Immature natural killer cell (primary cell): ENCODE measurements around the gene C16orf54. TPM values are rescaled to one million over a fixed set of nuclear protein-coding genes. Genes with fewer than 3 reads are reported as not detected.
A peak's percentile ranks its signal among the peaks of the same experiment; 100 is the strongest.
"Not testable (repeated sequence)": the region's sequence is repeated elsewhere in the genome, so short reads cannot be mapped to it uniquely, and the experiment has no call there.

Experiments
- DNase-seq, 3 donors: peaks; one replicate each; pipeline ENCODE4 v3.0.0; 2022; ENCODE audit warnings: mixed read lengths in 1 of 3
- H3K27ac Mint-ChIP-seq, 6 donors: one replicate each; pipeline ENCODE4 v1.8.0; 2020; ENCODE audit warnings: mixed read lengths in 6 of 6, mild to moderate bottlenecking in 5 of 6, inconsistent platforms in 4 of 6, moderate library complexity in 3 of 6
- H3K27me3 Mint-ChIP-seq, 3 donors: one replicate each; pipeline ENCODE4 v1.8.0; 2020 to 2021; ENCODE audit warnings: low read depth in 3 of 3, mild to moderate bottlenecking in 3 of 3, mixed read lengths in 3 of 3, moderate library complexity in 3 of 3, inconsistent platforms in 1 of 3
- H3K36me3 Mint-ChIP-seq, 3 donors: one replicate each; pipeline ENCODE4 v1.8.0; 2020; ENCODE audit warnings: mixed read lengths in 3 of 3, inconsistent platforms in 2 of 3, mild to moderate bottlenecking in 2 of 3
- H3K4me1 Mint-ChIP-seq, 2 donors: one replicate each; pipeline ENCODE4 v1.8.0; 2020; ENCODE audit warnings: inconsistent platforms in 2 of 2, mild to moderate bottlenecking in 2 of 2, mixed read lengths in 2 of 2, moderate library complexity in 1 of 2
- H3K4me3 Mint-ChIP-seq, 5 donors: one replicate each; pipeline ENCODE4 v1.8.0; 2020; ENCODE audit warnings: mild to moderate bottlenecking in 5 of 5, mixed read lengths in 5 of 5, inconsistent platforms in 3 of 5, moderate library complexity in 3 of 5
- H3K9me3 Mint-ChIP-seq, 6 donors: one replicate each; pipeline ENCODE4 v1.8.0; 2020; ENCODE audit warnings: mild to moderate bottlenecking in 6 of 6, mixed read lengths in 6 of 6, inconsistent platforms in 4 of 6, moderate library complexity in 3 of 6
- polyA plus RNA-seq, 3 donors: library from polyadenylated mRNA; unstranded; fragments of 300-500 nt; fragmentation: Illumina TruSeq; gene quantifications; one replicate each; pipeline ENCODE4 v1.2.3, GENCODE V29; 2021

Gene C16orf54
- 10 to 100 TPM in 2 of 3 donors, 1 to 10 TPM in 1; 9.6 to 39.8 (median 21.9) TPM for polyA plus RNA-seq

- peaks cover 55 to 67% of the 10 kb centered on the region in 2 donors for H3K4me1 Mint-ChIP-seq
- no peaks in the 10 kb centered on the region for H3K9me3 Mint-ChIP-seq
- peaks cover 8 to 42% (median 15%) of the 10 kb centered on the region in 3 donors for H3K36me3 Mint-ChIP-seq
- H3K27me3 Mint-ChIP-seq = peaks cover 22 to 32% (median 29%) of the 10 kb centered on the region in 3 donors
- peak within 1 kb of the TSS; percentile 95 to 100 (median 100) for H3K27ac Mint-ChIP-seq
- peak within 1 kb of the TSS; percentile 97 to 100 (median 98) for H3K4me3 Mint-ChIP-seq
- peak; percentile 98 to 99 (median 98) for DNase-seq
Observed at GRCh38 chr16:29745853-29746345, at the start of gene C16orf54. TSS of gene C16orf54 (minus strand) at chr16:29745990. CDS start at chr16:29744951, 1,039 bp downstream.

- Mint-ChIP-seq H3K9me3 (no peaks in the 10 kb centered on the region), H3K4me3 (no peak overlapping the region), H3K4me1 (peaks cover 35 to 40% of the 10 kb centered on the region in 2 donors), H3K27me3 (peaks cover 5 to 8% (median 6%) of the 10 kb centered on the region in 3 donors), H3K36me3 (peaks cover 8 to 18% (median 16%) of the 10 kb centered on the region in 3 donors), H3K27ac (no peak overlapping the region)
- no peak for DNase-seq
Observed at GRCh38 chr16:29794231-29794710, 48.5 kb upstream of the C16orf54 start.

GRCh38 chr16:29793153-29793552 lies 47.4 kb upstream of the C16orf54 start:
- peaks cover 35 to 40% of the 10 kb centered on the region in 2 donors for H3K4me1 Mint-ChIP-seq
- not testable (repeated sequence) for H3K9me3 Mint-ChIP-seq, H3K27ac Mint-ChIP-seq, DNase-seq
- H3K36me3 Mint-ChIP-seq = peaks cover 5 to 11% (median 9%) of the 10 kb centered on the region in 3 donors
- peak overlapping the region in 1 of 5 donors; percentile 57 for H3K4me3 Mint-ChIP-seq
- H3K27me3 Mint-ChIP-seq = peaks cover 5 to 11% (median 6%) of the 10 kb centered on the region in 3 donors

- peaks cover 5 to 11% (median 6%) of the 10 kb centered on the region in 3 donors for H3K27me3 Mint-ChIP-seq
- H3K36me3 Mint-ChIP-seq = peaks cover 0 to 3% (median 3%) of the 10 kb centered on the region in 3 donors
- peak overlapping the region; percentile 90 to 99 (median 98) for H3K27ac Mint-ChIP-seq
- DNase-seq = no peak
- H3K4me3 Mint-ChIP-seq = peak overlapping the region; percentile 93 to 99 (median 97)
- H3K4me1 Mint-ChIP-seq = peaks cover 35 to 40% of the 10 kb centered on the region in 2 donors
- H3K9me3 Mint-ChIP-seq = no peaks in the 10 kb centered on the region
Observed at GRCh38 chr16:29791845-29792807, 46.3 kb upstream of the C16orf54 start.

GRCh38 chr16:29790949-29791844 lies 45.4 kb upstream of the C16orf54 start:
- Mint-ChIP-seq H3K27me3 (peaks cover 5 to 13% (median 6%) of the 10 kb centered on the region in 3 donors), H3K4me3 (peak overlapping the region; percentile 93 to 99 (median 97)), H3K27ac (peak overlapping the region; percentile 90 to 99 (median 98)), H3K9me3 (no peaks in the 10 kb centered on the region), H3K36me3 (no peaks in the 10 kb centered on the region), H3K4me1 (peaks cover 35 to 40% of the 10 kb centered on the region in 2 donors)
- peak in 1 of 3 donors; percentile 29 for DNase-seq

GRCh38 chr16:29790183-29790948 lies 44.6 kb upstream of the C16orf54 start, which contains the start of gene KIF22:
TSS of gene KIF22 (plus strand) at chr16:29790751. CDS start at chr16:29790760, 9 bp downstream.
- peak; percentile 100 for DNase-seq
- peak within 1 kb of the TSS; percentile 93 to 99 (median 97) for H3K4me3 Mint-ChIP-seq
- no peaks in the 10 kb centered on the region for H3K36me3 Mint-ChIP-seq
- peaks cover 5 to 13% (median 6%) of the 10 kb centered on the region in 3 donors for H3K27me3 Mint-ChIP-seq
- no peaks in the 10 kb centered on the region for H3K9me3 Mint-ChIP-seq
- H3K27ac Mint-ChIP-seq = peak within 1 kb of the TSS; percentile 90 to 99 (median 98)
- H3K4me1 Mint-ChIP-seq = peaks cover 39 to 43% of the 10 kb centered on the region in 2 donors

GRCh38 chr16:29789775-29790182 lies 44.0 kb upstream of the C16orf54 start:
- no peak for DNase-seq
- H3K9me3 Mint-ChIP-seq = no peaks in the 10 kb centered on the region
- H3K27ac Mint-ChIP-seq = peak overlapping the region; percentile 90 to 99 (median 98)
- H3K4me3 Mint-ChIP-seq = peak overlapping the region; percentile 93 to 99 (median 97)
- H3K4me1 Mint-ChIP-seq = peaks cover 45 to 49% of the 10 kb centered on the region in 2 donors
- H3K36me3 Mint-ChIP-seq = no peaks in the 10 kb centered on the region
- H3K27me3 Mint-ChIP-seq = peaks cover 4 to 13% (median 5%) of the 10 kb centered on the region in 3 donors

GRCh38 chr16:29787155-29787554 lies 41.4 kb upstream of the C16orf54 start:
- not testable (repeated sequence) for H3K36me3 Mint-ChIP-seq, H3K4me3 Mint-ChIP-seq, H3K9me3 Mint-ChIP-seq, DNase-seq, H3K27ac Mint-ChIP-seq
- Mint-ChIP-seq H3K4me1 (peaks cover 36% of the 10 kb centered on the region in 2 donors), H3K27me3 (peaks cover 4 to 13% (median 5%) of the 10 kb centered on the region in 3 donors)

- Mint-ChIP-seq H3K4me3 (peak overlapping the region; percentile 56 to 76 (median 64)), H3K27ac (peak overlapping the region in 3 of 6 donors; percentile 48 to 74 (median 74)), H3K9me3 (no peaks in the 10 kb centered on the region), H3K4me1 (peaks cover 15 to 17% of the 10 kb centered on the region in 2 donors), H3K27me3 (peaks cover 0 to 7% (median 0%) of the 10 kb centered on the region in 3 donors), H3K36me3 (no peaks in the 10 kb centered on the region)
- DNase-seq = peak; percentile 67 to 72 (median 69)
Observed at GRCh38 chr16:29784901-29785500, 39.2 kb upstream of the C16orf54 start.

GRCh38 chr16:29784157-29784556 lies 38.4 kb upstream of the C16orf54 start:
- Mint-ChIP-seq H3K36me3 (no peaks in the 10 kb centered on the region), H3K4me3 (no peak overlapping the region), H3K4me1 (peaks cover 11 to 12% of the 10 kb centered on the region in 2 donors), H3K9me3 (no peaks in the 10 kb centered on the region), H3K27ac (peak overlapping the region in 2 of 6 donors; percentile 30 to 33), H3K27me3 (peaks cover 0 to 7% (median 0%) of the 10 kb centered on the region in 3 donors)
- no peak for DNase-seq

- H3K36me3 Mint-ChIP-seq, H3K9me3 Mint-ChIP-seq, DNase-seq, H3K27me3 Mint-ChIP-seq, H3K4me3 Mint-ChIP-seq: not testable (repeated sequence)
- Mint-ChIP-seq H3K27ac (peak overlapping the region in 2 of 6 donors; percentile 30 to 49), H3K4me1 (peaks cover 11 to 12% of the 10 kb centered on the region in 2 donors)
Observed at GRCh38 chr16:29783094-29783953, 37.5 kb upstream of the C16orf54 start.
